Right lobe of liver (tissue), 6 donors: ENCODE data around the gene PDE6A. TPM values are rescaled to one million over a fixed set of nuclear protein-coding genes. Genes with fewer than 3 reads are reported as not detected.

Experiments
- ATAC-seq, 4 donors: fragments of 200-7000 bp; cut with Tn5 transposase; one replicate each; pipeline ENCODE4 v1.9.1; 2020; ENCODE audit warnings: mild to moderate bottlenecking in 4 of 4, moderate library complexity in 4 of 4
- DNase-seq, 3 donors: peaks; one replicate each; pipeline ENCODE4 v3.0.0-alpha.2; 2020
- H3K27ac ChIP-seq, 3 donors: fragments of 200-600 bp; one replicate each; pipeline ENCODE4 v1.8.0; 2022
- H3K27me3 ChIP-seq, 2 donors: fragments of 200-600 bp; one replicate each; pipeline ENCODE4 v1.8.0; 2022
- H3K36me3 ChIP-seq, 4 donors: fragments of 200-600 bp; sonication (generic) in 1 of 4; one replicate each; pipeline versions ENCODE4 v1.5.1 to v1.8.0; 2017 to 2022; ENCODE audit warnings: control low read depth in 1 of 4
- H3K4me1 ChIP-seq, 4 donors: fragments of 200-600 bp; sonication (generic) in 1 of 4; one replicate each; pipeline versions ENCODE4 v1.5.1 to v1.8.0; 2017 to 2022; ENCODE audit warnings: control low read depth in 1 of 4
- H3K4me3 ChIP-seq, 3 donors: fragments of 200-600 bp; one replicate each; pipeline ENCODE4 v1.8.0; 2022
- H3K9me3 ChIP-seq, 4 donors: fragments of 200-600 bp; sonication (generic) in 1 of 4; one replicate each; pipeline versions ENCODE4 v1.5.1 to v1.8.0; 2017 to 2022; ENCODE audit warnings: control low read depth in 1 of 4
- CTCF ChIP-seq, 4 donors: fragments of 200-600 bp in 3 of 4; fragments of 450-650 bp in 1 of 4; IDR thresholded peaks; one replicate each; pipeline versions ENCODE4 v1.5.1 to v1.8.0; 2016 to 2022; ENCODE audit warnings: antibody characterized with exemption in 4 of 4, mild to moderate bottlenecking in 2 of 4
- POLR2A ChIP-seq: fragments of 450-650 bp; IDR thresholded peaks from one replicate; pipeline ENCODE4 v1.6.1; 2017; ENCODE audit warnings: antibody characterized with exemption, mild to moderate bottlenecking
- WGBS: methylation state at CpG from one replicate; pipeline ENCODE4 v1.1.6; 2018; ENCODE audit warnings: low coverage, low lambda C conversion rate; ENCODE audit not compliant: insufficient coverage; ENCODE audit errors: missing lambda C conversion rate; 5-methylcytosine and 5-hydroxymethylcytosine counted together
- intact Hi-C, 2 donors: fragments of 100-400 bp; cut with DNase I; formaldehyde crosslinking; loops; one replicate each; pipeline versions ENCODE4 v1.11.2 to v1.14.1; 2022
- total RNA-seq, 6 experiments: library from RNA; depleted of rRNA in 2 of 6; stranded (reverse); fragments of >200 nt in 2 of 6; fragmentation: NEBNext Ultra II Directional in 3 of 6; extraction: Animal tissue kit (Norgen Biotek cat#: 25700) in 3 of 6; gene quantifications; one replicate each; pipeline versions ENCODE4 v1.1.0 to v1.2.4, GENCODE V29; 2016 to 2023
- donor health status: DM: no; HTN: yes; CAD: no.
- donor health status: DM: no; HTN: no; CAD: no.
- donor health status: DM: no; HTN: no; CAD: no.
- donor health status: DM: no; HTN: yes; CAD: no.
- donor health status: DM: no; HTN: yes; CAD: no.

The PDE6A gene
- total RNA-seq, 6 experiments from 2014 or later: not detected

- no peak for DNase-seq
- Histone ChIP-seq H3K9me3 (no peaks in the 10 kb centered on the region), H3K36me3 (no peaks in the 10 kb centered on the region), H3K27me3 (no peaks in the 10 kb centered on the region), H3K4me3 (no peak overlapping the region), H3K27ac (no peak overlapping the region), H3K4me1 (peaks cover 0 to 6% (median 0%) of the 10 kb centered on the region in 4 donors)
- no peak for TF ChIP-seq CTCF (IDR thresholded peaks at IDR 0.05)
- TF ChIP-seq POLR2A: no peak
- ATAC-seq: no peak
- WGBS: 69% methylated on average over 14 of the region's 14 CpGs
- intact Hi-C loops: no loop called here
Measured at GRCh38 chr5:149931992-149932436, 12.6 kb downstream of the PDE6A start.

GRCh38 chr5:149930749-149931574 lies 13.6 kb downstream of the PDE6A start:
- Histone ChIP-seq H3K4me3 (no peak overlapping the region), H3K4me1 (peaks cover 0 to 6% (median 0%) of the 10 kb centered on the region in 4 donors), H3K27me3 (no peaks in the 10 kb centered on the region), H3K9me3 (no peaks in the 10 kb centered on the region), H3K36me3 (no peaks in the 10 kb centered on the region), H3K27ac (no peak overlapping the region)
- DNase-seq (no peak), ATAC-seq (no peak)
- 47% methylated on average over 7 of the region's 7 CpGs for WGBS
- intact Hi-C loops: no loop called here
- TF ChIP-seq POLR2A: no peak
- TF ChIP-seq CTCF (IDR thresholded peaks at IDR 0.05): no peak

GRCh38 chr5:149930043-149930748 lies 14.4 kb downstream of the PDE6A start:
- H3K27me3 ChIP-seq: no peaks in the 10 kb centered on the region
- no peak overlapping the region for H3K4me3 ChIP-seq
- no peaks in the 10 kb centered on the region for H3K36me3 ChIP-seq
- intact Hi-C loops: no loop called here
- WGBS: 46% methylated on average over 6 of the region's 6 CpGs
- DNase-seq (no peak), ATAC-seq (no peak)
- no peak overlapping the region for H3K27ac ChIP-seq
- no peak for TF ChIP-seq POLR2A
- TF ChIP-seq CTCF (IDR thresholded peaks at IDR 0.05): no peak
- H3K9me3 ChIP-seq: no peaks in the 10 kb centered on the region
- peaks cover 0 to under 1% (median 0%) of the 10 kb centered on the region in 4 donors for H3K4me1 ChIP-seq

GRCh38 chr5:149924486-149924885 lies 20.1 kb downstream of the PDE6A start:
- Histone ChIP-seq H3K27ac (no peak overlapping the region), H3K36me3 (no peaks in the 10 kb centered on the region), H3K4me3 (no peak overlapping the region), H3K4me1 (no peaks in the 10 kb centered on the region), H3K9me3 (no peaks in the 10 kb centered on the region), H3K27me3 (no peaks in the 10 kb centered on the region)
- WGBS: 79% methylated on average over 4 of the region's 5 CpGs
- intact Hi-C loops: no loop called here
- DNase-seq (no peak), ATAC-seq (no peak)
- TF ChIP-seq POLR2A (no peak), CTCF (IDR thresholded peaks at IDR 0.05) (no peak)
